ENCODE data around the gene PRR30. TPM values are rescaled to one million over a fixed set of nuclear protein-coding genes. Genes with fewer than 3 reads are reported as not detected.

PRR30 gene
- total RNA-seq, 4 donors from 2014 or later = not detected

- TF ChIP-seq CTCF (IDR thresholded peaks at IDR 0.05; ENCODE audit: low read depth) = no peak
Observed at GRCh38 chr2:27109083-27109482, 30.1 kb downstream of the PRR30 start.

GRCh38 chr2:27108221-27108620, 31.0 kb downstream of the PRR30 start:
- TF ChIP-seq CTCF (IDR thresholded peaks at IDR 0.05; ENCODE audit: low read depth) = no peak

GRCh38 chr2:27105981-27106380, 33.2 kb downstream of the PRR30 start:
- TF ChIP-seq CTCF (IDR thresholded peaks at IDR 0.05; ENCODE audit: low read depth) = no peak

- TF ChIP-seq CTCF (IDR thresholded peaks at IDR 0.05; ENCODE audit: low read depth) = no peak
Observed at GRCh38 chr2:27102329-27102728, 36.9 kb downstream of the PRR30 start.

- no peak for TF ChIP-seq CTCF (IDR thresholded peaks at IDR 0.05; ENCODE audit: low read depth)
Observed at GRCh38 chr2:27100036-27100435, 39.2 kb downstream of the PRR30 start.

GRCh38 chr2:27099334-27099955, 39.8 kb downstream of the PRR30 start:
- no peak for TF ChIP-seq CTCF (IDR thresholded peaks at IDR 0.05; ENCODE audit: low read depth)

- no peak for TF ChIP-seq CTCF (IDR thresholded peaks at IDR 0.05; ENCODE audit: low read depth)
Observed at GRCh38 chr2:27097341-27097740, 41.9 kb downstream of the PRR30 start.
